Measurements from ENCODE around the gene CMIP. TPM values are rescaled to one million over a fixed set of nuclear protein-coding genes. Genes with fewer than 3 reads are reported as not detected.
A peak's percentile ranks its signal among the peaks of the same experiment; 100 is the strongest.

CMIP gene
- polyA plus RNA-seq, 3 donors, result 0.85 to 61.9 (median 0.93) TPM

DNA sequence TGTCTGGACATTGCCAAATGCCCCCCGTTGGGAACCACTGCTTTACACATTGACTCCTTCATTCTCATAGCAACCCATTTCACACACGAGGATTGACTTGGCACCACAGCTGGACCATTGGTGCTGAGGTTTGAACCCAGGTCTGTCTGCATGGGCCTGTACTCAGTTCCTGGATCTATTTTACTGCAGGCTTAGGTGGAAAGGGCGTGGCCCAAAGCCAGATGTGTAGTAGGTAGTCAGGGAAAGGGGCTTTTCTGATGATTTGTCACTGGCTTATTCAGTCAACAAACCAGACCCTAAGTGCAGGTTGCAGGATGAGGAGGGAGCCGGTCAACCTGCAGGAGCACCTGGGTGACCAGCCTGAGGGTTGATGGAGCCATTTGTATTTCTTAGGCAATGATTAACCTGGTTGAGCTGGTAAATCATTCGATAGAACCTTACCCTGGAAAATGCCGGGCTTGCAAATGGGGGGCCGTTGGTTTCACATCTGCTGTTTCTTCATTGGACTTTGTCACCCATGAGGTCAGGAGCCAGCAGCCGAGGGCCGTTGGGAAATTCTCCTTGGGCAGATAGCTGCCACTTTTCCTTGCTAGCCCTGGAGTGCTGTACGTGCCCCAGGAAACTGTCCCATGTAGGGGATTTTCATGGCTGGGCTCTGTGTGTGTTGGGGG, 104.4 kb downstream of the CMIP start:
- H3K36me3 Mint-ChIP-seq, result peaks cover 16 to 27% of the 10 kb centered on the region in 2 donors
- no peak overlapping the region for H3K4me2 ChIP-seq (replicated peaks; ENCODE audit: extremely low read depth, low read length, poor library complexity, severe bottlenecking)
- no peak overlapping the region for H2AFZ ChIP-seq (ENCODE audit: insufficient read depth, low read depth, low read length, poor library complexity, severe bottlenecking)
- H3K79me2 ChIP-seq (ENCODE audit: insufficient read depth, low read length), result peaks cover 100% of the 10 kb centered on the region
- peaks cover 86% of the 10 kb centered on the region for H3K4me1 Mint-ChIP-seq
- H3K4me1 ChIP-seq (ENCODE audit: control insufficient read depth in 1 of 2, insufficient read depth in 2 of 2, low read length in 2 of 2), result peaks cover 75 to 81% of the 10 kb centered on the region in 2 donors
- 42% methylated on average over 5 of the region's 10 CpGs for WGBS (ENCODE audit: insufficient coverage)
- DNase-seq, result peak; percentile 36 to 58 (median 54)
- no peaks in the 10 kb centered on the region for H3K9me3 Mint-ChIP-seq
- peaks cover 0 to 3% (median 0%) of the 10 kb centered on the region in 3 donors for H3K27me3 Mint-ChIP-seq (ENCODE audit: low read depth in 3 of 3)
- H3K27ac Mint-ChIP-seq, result peak overlapping the region; percentile 6 to 85 (median 77)
- H4K20me1 ChIP-seq (ENCODE audit: insufficient read depth, low read length), result peaks cover 100% of the 10 kb centered on the region
- H3K4me3 ChIP-seq (replicated peaks in 1 of 3; ENCODE audit: low read depth in 2 of 3, low read length in 3 of 3), result no peak overlapping the region
- H3K36me3 ChIP-seq (replicated peaks in 1 of 2; ENCODE audit: control insufficient read depth in 1 of 2, insufficient read depth in 2 of 2, low read length in 2 of 2), result no peaks in the 10 kb centered on the region
- H3K27me3 ChIP-seq (ENCODE audit: control insufficient read depth in 2 of 2, insufficient read depth in 2 of 2, low read length in 2 of 2), result no peaks in the 10 kb centered on the region
- intact Hi-C loops (cut with micrococcal nuclease), result loop anchor here in 1 of 2 donors (5.0 kb wide), 1 partner anchor 37 kb away; no protein-coding TSS in a partner anchor
- no peak overlapping the region for H3K9ac ChIP-seq (ENCODE audit: insufficient read depth, low read length, poor library complexity, severe bottlenecking)
- no peak for TF ChIP-seq CTCF (IDR thresholded peaks at IDR 0.05)
- H3K4me3 Mint-ChIP-seq, result peak overlapping the region in 1 of 2 donors; percentile 35
- peak overlapping the region; percentile 7 to 54 for H3K27ac ChIP-seq (ENCODE audit: low read depth in 1 of 2, low read length in 2 of 2)
- H3K9me3 ChIP-seq (replicated peaks in 1 of 2; ENCODE audit: control insufficient read depth in 1 of 2, insufficient read depth in 1 of 2, low read length in 2 of 2), result no peaks in the 10 kb centered on the region

- Mint-ChIP-seq H3K27me3 (ENCODE audit: low read depth in 3 of 3) (peaks cover 0 to 3% (median 0%) of the 10 kb centered on the region in 3 donors), H3K36me3 (peaks cover 19 to 30% of the 10 kb centered on the region in 2 donors), H3K9me3 (no peaks in the 10 kb centered on the region), H3K27ac (peak overlapping the region; percentile 38 to 95 (median 83)), H3K4me1 (peaks cover 83% of the 10 kb centered on the region), H3K4me3 (no peak overlapping the region)
- peak overlapping the region; percentile 7 to 68 for H3K27ac ChIP-seq (ENCODE audit: low read depth in 1 of 2, low read length in 2 of 2)
- no peak overlapping the region for H3K4me2 ChIP-seq (replicated peaks; ENCODE audit: extremely low read depth, low read length, poor library complexity, severe bottlenecking)
- H3K36me3 ChIP-seq (replicated peaks in 1 of 2; ENCODE audit: control insufficient read depth in 1 of 2, insufficient read depth in 2 of 2, low read length in 2 of 2), result peaks cover 0 to 3% of the 10 kb centered on the region in 2 donors
- H3K9ac ChIP-seq (ENCODE audit: insufficient read depth, low read length, poor library complexity, severe bottlenecking), result no peak overlapping the region
- no peak for DNase-seq
- no peaks in the 10 kb centered on the region for H3K9me3 ChIP-seq (replicated peaks in 1 of 2; ENCODE audit: control insufficient read depth in 1 of 2, insufficient read depth in 1 of 2, low read length in 2 of 2)
- peaks cover 100% of the 10 kb centered on the region for H4K20me1 ChIP-seq (ENCODE audit: insufficient read depth, low read length)
- no peak for TF ChIP-seq CTCF (IDR thresholded peaks at IDR 0.05)
- peaks cover 67 to 73% of the 10 kb centered on the region in 2 donors for H3K4me1 ChIP-seq (ENCODE audit: control insufficient read depth in 1 of 2, insufficient read depth in 2 of 2, low read length in 2 of 2)
- intact Hi-C loops (cut with micrococcal nuclease), result loop anchor here in 1 of 2 donors (5.0 kb wide), 1 partner anchor 37 kb away; no protein-coding TSS in a partner anchor
- no peaks in the 10 kb centered on the region for H3K27me3 ChIP-seq (ENCODE audit: control insufficient read depth in 2 of 2, insufficient read depth in 2 of 2, low read length in 2 of 2)
- H2AFZ ChIP-seq (ENCODE audit: insufficient read depth, low read depth, low read length, poor library complexity, severe bottlenecking), result no peak overlapping the region
- no peak overlapping the region for H3K4me3 ChIP-seq (replicated peaks in 1 of 3; ENCODE audit: low read depth in 2 of 3, low read length in 3 of 3)
- H3K79me2 ChIP-seq (ENCODE audit: insufficient read depth, low read length), result peaks cover 100% of the 10 kb centered on the region
- WGBS (ENCODE audit: insufficient coverage), result 95% methylated on average over 13 of the region's 19 CpGs
These were observed 105.2 kb downstream of the CMIP start for GRCh38 chr16:81549547-81550431.

Data from CD14-positive monocyte (primary cell).